ENCODE data around the gene ABTB1.

Gene ABTB1

GRCh38 chr3:127688022-127688415 is 15.3 kb downstream of the ABTB1 start:
- no peak overlapping the region for H3K4me3 ChIP-seq (ENCODE audit: low read depth, low read length)
- no peak for DNase-seq (ENCODE audit: low read depth)
- TF ChIP-seq CTCF (IDR thresholded peaks at IDR 0.05; ENCODE audit: control insufficient read depth, extremely low read depth, insufficient read depth) = no peak

- DNase-seq (ENCODE audit: low read depth) = no peak
- H3K4me3 ChIP-seq (ENCODE audit: low read depth, low read length) = no peak overlapping the region
- no peak for TF ChIP-seq CTCF (IDR thresholded peaks at IDR 0.05; ENCODE audit: control insufficient read depth, extremely low read depth, insufficient read depth)
These were observed 15.9 kb downstream of the ABTB1 start for GRCh38 chr3:127688416-127689265.

- H3K4me3 ChIP-seq (ENCODE audit: low read depth, low read length) = no peak overlapping the region
- DNase-seq (ENCODE audit: low read depth) = no peak
- TF ChIP-seq CTCF (IDR thresholded peaks at IDR 0.05; ENCODE audit: control insufficient read depth, extremely low read depth, insufficient read depth) = no peak
These were observed 16.6 kb downstream of the ABTB1 start for GRCh38 chr3:127689266-127689860.

- H3K4me3 ChIP-seq (ENCODE audit: low read depth, low read length) = no peak overlapping the region
- no peak for DNase-seq (ENCODE audit: low read depth)
- TF ChIP-seq CTCF (IDR thresholded peaks at IDR 0.05; ENCODE audit: control insufficient read depth, extremely low read depth, insufficient read depth) = no peak
These were observed 17.4 kb downstream of the ABTB1 start for GRCh38 chr3:127690106-127690505.

- TF ChIP-seq CTCF (IDR thresholded peaks at IDR 0.05; ENCODE audit: control insufficient read depth, extremely low read depth, insufficient read depth) = peak; percentile 75
- H3K4me3 ChIP-seq (ENCODE audit: low read depth, low read length) = no peak overlapping the region
- DNase-seq (ENCODE audit: low read depth) = no peak
These were observed 18.2 kb downstream of the ABTB1 start for GRCh38 chr3:127690823-127691452.

GRCh38 chr3:127691489-127691888 is 18.7 kb downstream of the ABTB1 start:
- no peak for DNase-seq (ENCODE audit: low read depth)
- no peak overlapping the region for H3K4me3 ChIP-seq (ENCODE audit: low read depth, low read length)
- no peak for TF ChIP-seq CTCF (IDR thresholded peaks at IDR 0.05; ENCODE audit: control insufficient read depth, extremely low read depth, insufficient read depth)

All from LNCaP clone FGC (cell line).